Measurements from ENCODE around the gene ARHGAP6.

The ARHGAP6 gene

GRCh38 chrX:11342673-11343072, 323.0 kb downstream of the ARHGAP6 start:
- DNase-seq, result no peak

GRCh38 chrX:11341274-11342201, 324.2 kb downstream of the ARHGAP6 start:
- no peak for DNase-seq

GRCh38 chrX:11337292-11338009, 328.3 kb downstream of the ARHGAP6 start:
- DNase-seq, result no peak

GRCh38 chrX:11336201-11336600, 329.5 kb downstream of the ARHGAP6 start:
- DNase-seq, result no peak

- no peak for DNase-seq
These were observed 331.6 kb downstream of the ARHGAP6 start for GRCh38 chrX:11334165-11334564.

GRCh38 chrX:11331788-11332187, 333.9 kb downstream of the ARHGAP6 start:
- no peak for DNase-seq

GRCh38 chrX:11329021-11329420, 336.7 kb downstream of the ARHGAP6 start:
- DNase-seq, result no peak

GRCh38 chrX:11328134-11328533, 337.6 kb downstream of the ARHGAP6 start:
- DNase-seq, result no peak

- DNase-seq, result no peak
These were observed 343.7 kb downstream of the ARHGAP6 start for GRCh38 chrX:11321986-11322385.

GRCh38 chrX:11319806-11320520, 345.8 kb downstream of the ARHGAP6 start:
- no peak for DNase-seq

GRCh38 chrX:11311706-11312105, 354.0 kb downstream of the ARHGAP6 start:
- no peak for DNase-seq

- DNase-seq, result no peak
These were observed 356.5 kb downstream of the ARHGAP6 start for GRCh38 chrX:11309220-11309619.

- DNase-seq, result no peak
These were observed 360.1 kb downstream of the ARHGAP6 start for GRCh38 chrX:11305641-11306040.

GRCh38 chrX:11304829-11305228, 360.9 kb downstream of the ARHGAP6 start:
- DNase-seq, result no peak

- DNase-seq, result no peak
These were observed 367.1 kb downstream of the ARHGAP6 start for GRCh38 chrX:11298600-11298999.

- no peak for DNase-seq
These were observed 369.7 kb downstream of the ARHGAP6 start for GRCh38 chrX:11296051-11296450.

- DNase-seq, result no peak
These were observed 372.6 kb downstream of the ARHGAP6 start, which contains the start of gene AMELX for GRCh38 chrX:11293113-11293512. AMELX (plus strand) TSS chrX:11293413; CDS start chrX:11294789, 1,376 bp downstream.

- no peak for DNase-seq
These were observed 375.2 kb downstream of the ARHGAP6 start for GRCh38 chrX:11290416-11291102.

- no peak for DNase-seq
These were observed 378.2 kb downstream of the ARHGAP6 start for GRCh38 chrX:11287505-11287904.

- DNase-seq, result no peak
These were observed 380.1 kb downstream of the ARHGAP6 start for GRCh38 chrX:11285651-11286050.

- no peak for DNase-seq
These were observed 383.7 kb downstream of the ARHGAP6 start for GRCh38 chrX:11282043-11282442.

GRCh38 chrX:11273544-11273943, 392.2 kb downstream of the ARHGAP6 start:
- DNase-seq, result no peak

GRCh38 chrX:11272863-11273262, 392.9 kb downstream of the ARHGAP6 start:
- DNase-seq, result no peak

Measured in activated CD4-positive, CD25-positive, alpha-beta regulatory T cell treated with anti-CD3 and anti-CD28 coated beads, Interleukin-2, amount 50 U/mL, for 72 hours (primary cell).